Measurements from ENCODE around the gene VPS35L. TPM values are rescaled to one million over a fixed set of nuclear protein-coding genes. Genes with fewer than 3 reads are reported as not detected.

The VPS35L gene
- total and polyA plus RNA-seq, 2 experiments from 2014 or later: 48.0 to 54.6 TPM

DNA sequence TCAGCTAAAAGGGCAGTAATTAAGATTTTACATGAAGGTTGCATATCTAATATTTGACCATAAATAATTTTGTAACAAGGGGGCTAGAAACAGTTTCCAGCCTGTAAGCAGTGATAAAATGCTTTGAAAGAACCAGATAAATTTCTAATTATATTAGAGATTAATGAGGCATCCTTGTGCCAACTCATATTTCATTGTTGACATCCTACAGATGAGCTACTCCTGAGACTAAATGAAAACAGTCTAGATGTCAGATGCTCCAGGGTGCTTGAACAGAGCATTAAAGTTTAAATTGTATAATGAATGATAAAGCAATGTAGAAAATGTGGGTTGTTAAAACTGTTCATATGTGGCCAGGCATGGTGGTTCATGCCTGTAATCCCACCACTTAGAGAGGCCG, 185.9 kb downstream of the VPS35L start:
- H3K4me3 ChIP-seq: no peak overlapping the region
- H3K27me3 Mint-ChIP-seq (ENCODE audit: insufficient read depth, low read depth, poor library complexity): peaks cover 2% of the 10 kb centered on the region
- H3K27ac ChIP-seq (ENCODE audit: low read depth): no peak overlapping the region
- H3K4me1 ChIP-seq (ENCODE audit: insufficient read depth): no peaks in the 10 kb centered on the region
- no peaks in the 10 kb centered on the region for H3K9me3 Mint-ChIP-seq
- no peaks in the 10 kb centered on the region for H3K27me3 ChIP-seq (ENCODE audit: insufficient read depth)
- H3F3A ChIP-seq (replicated peaks; ENCODE audit: low read depth): no peaks in the 10 kb centered on the region
- no peaks in the 10 kb centered on the region for H3K79me2 ChIP-seq (replicated peaks; ENCODE audit: insufficient read depth)
- no peak overlapping the region for H3K4me3 Mint-ChIP-seq
- no peak overlapping the region for H3K4me2 ChIP-seq
- ATAC-seq: no peak
- no peaks in the 10 kb centered on the region for H4K20me1 ChIP-seq (replicated peaks; ENCODE audit: insufficient read depth)
- H3K36me3 ChIP-seq (ENCODE audit: insufficient read depth): no peaks in the 10 kb centered on the region; the same call in 1 of the 2 replicates
- H3K27ac Mint-ChIP-seq: no peak overlapping the region
- no peaks in the 10 kb centered on the region for H3K9me2 ChIP-seq (ENCODE audit: insufficient read depth)
- TF ChIP-seq STAT1 (IDR thresholded peaks at IDR 0.05; ENCODE audit: unreplicated experiment) (no peak), CTCF (conservative IDR thresholded peaks at IDR 0.05; ENCODE audit: low read depth in 2 of 2) (no peak), POLR2AphosphoS5 (IDR thresholded peaks at IDR 0.05; ENCODE audit: low read depth) (no peak), ETS1 (IDR thresholded peaks at IDR 0.05) (no peak), CREB1 (CRISPR knock-in tag; IDR thresholded peaks at IDR 0.05; ENCODE audit: low read depth) (no peak)
- TF ChIP-seq, protein P1, sequence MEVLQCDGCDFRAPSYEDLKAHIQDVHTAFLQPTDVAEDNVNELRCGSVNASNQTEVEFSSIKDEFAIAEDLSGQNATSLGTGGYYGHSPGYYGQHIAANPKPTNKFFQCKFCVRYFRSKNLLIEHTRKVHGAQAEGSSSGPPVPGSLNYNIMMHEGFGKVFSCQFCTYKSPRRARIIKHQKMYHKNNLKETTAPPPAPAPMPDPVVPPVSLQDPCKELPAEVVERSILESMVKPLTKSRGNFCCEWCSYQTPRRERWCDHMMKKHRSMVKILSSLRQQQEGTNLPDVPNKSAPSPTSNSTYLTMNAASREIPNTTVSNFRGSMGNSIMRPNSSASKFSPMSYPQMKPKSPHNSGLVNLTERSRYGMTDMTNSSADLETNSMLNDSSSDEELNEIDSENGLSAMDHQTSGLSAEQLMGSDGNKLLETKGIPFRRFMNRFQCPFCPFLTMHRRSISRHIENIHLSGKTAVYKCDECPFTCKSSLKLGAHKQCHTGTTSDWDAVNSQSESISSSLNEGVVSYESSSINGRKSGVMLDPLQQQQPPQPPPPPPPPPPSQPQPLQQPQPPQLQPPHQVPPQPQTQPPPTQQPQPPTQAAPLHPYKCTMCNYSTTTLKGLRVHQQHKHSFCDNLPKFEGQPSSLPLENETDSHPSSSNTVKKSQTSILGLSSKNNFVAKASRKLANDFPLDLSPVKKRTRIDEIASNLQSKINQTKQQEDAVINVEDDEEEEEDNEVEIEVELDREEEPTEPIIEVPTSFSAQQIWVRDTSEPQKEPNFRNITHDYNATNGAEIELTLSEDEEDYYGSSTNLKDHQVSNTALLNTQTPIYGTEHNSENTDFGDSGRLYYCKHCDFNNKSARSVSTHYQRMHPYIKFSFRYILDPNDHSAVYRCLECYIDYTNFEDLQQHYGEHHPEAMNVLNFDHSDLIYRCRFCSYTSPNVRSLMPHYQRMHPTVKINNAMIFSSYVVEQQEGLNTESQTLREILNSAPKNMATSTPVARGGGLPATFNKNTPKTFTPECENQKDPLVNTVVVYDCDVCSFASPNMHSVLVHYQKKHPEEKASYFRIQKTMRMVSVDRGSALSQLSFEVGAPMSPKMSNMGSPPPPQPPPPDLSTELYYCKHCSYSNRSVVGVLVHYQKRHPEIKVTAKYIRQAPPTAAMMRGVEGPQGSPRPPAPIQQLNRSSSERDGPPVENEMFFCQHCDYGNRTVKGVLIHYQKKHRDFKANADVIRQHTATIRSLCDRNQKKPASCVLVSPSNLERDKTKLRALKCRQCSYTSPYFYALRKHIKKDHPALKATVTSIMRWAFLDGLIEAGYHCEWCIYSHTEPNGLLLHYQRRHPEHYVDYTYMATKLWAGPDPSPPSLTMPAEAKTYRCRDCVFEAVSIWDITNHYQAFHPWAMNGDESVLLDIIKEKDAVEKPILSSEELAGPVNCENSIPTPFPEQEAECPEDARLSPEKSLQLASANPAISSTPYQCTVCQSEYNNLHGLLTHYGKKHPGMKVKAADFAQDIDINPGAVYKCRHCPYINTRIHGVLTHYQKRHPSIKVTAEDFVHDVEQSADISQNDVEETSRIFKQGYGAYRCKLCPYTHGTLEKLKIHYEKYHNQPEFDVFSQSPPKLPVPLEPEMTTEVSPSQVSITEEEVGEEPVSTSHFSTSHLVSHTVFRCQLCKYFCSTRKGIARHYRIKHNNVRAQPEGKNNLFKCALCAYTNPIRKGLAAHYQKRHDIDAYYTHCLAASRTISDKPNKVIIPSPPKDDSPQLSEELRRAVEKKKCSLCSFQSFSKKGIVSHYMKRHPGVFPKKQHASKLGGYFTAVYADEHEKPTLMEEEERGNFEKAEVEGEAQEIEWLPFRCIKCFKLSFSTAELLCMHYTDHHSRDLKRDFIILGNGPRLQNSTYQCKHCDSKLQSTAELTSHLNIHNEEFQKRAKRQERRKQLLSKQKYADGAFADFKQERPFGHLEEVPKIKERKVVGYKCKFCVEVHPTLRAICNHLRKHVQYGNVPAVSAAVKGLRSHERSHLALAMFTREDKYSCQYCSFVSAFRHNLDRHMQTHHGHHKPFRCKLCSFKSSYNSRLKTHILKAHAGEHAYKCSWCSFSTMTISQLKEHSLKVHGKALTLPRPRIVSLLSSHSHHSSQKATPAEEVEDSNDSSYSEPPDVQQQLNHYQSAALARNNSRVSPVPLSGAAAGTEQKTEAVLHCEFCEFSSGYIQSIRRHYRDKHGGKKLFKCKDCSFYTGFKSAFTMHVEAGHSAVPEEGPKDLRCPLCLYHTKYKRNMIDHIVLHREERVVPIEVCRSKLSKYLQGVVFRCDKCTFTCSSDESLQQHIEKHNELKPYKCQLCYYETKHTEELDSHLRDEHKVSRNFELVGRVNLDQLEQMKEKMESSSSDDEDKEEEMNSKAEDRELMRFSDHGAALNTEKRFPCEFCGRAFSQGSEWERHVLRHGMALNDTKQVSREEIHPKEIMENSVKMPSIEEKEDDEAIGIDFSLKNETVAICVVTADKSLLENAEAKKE (CRISPR knock-in tag; IDR thresholded peaks at IDR 0.05): no peak
- no peak for DNase-seq (ENCODE audit: low spot score)
- no peak overlapping the region for H2AFZ ChIP-seq
- H3K36me3 Mint-ChIP-seq (ENCODE audit: low read depth): no peaks in the 10 kb centered on the region; the same call in 1 of the 3 replicates
- peaks cover 10% of the 10 kb centered on the region for H3K4me1 Mint-ChIP-seq
